Measurements from ENCODE around the gene TGM3.

Gene TGM3

DNA sequence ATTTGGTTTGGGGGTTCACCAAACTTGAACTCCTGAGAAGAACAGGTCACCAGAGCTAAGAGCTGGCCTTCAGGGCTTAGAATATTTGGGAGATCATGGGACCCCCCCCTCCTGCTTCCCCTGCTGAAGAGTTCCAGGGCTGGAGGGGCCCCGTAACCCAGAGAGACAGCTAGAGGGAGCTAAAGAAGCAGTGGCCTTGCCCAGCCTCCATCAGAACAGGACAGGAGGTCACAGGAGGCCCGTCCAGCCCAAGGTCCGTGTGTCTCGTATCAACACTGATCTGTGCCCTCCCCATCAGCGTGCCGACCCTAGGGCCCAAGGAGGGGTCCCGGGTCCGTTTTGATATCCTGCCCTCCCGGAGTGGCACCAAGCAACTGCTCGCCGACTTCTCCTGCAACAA, 44.3 kb downstream of the TGM3 start:
- no peak for TF ChIP-seq ZNF112 (tag by site-specific recombination; IDR thresholded peaks at IDR 0.05)
- TF ChIP-seq ZNF433 (tag by site-specific recombination; IDR thresholded peaks at IDR 0.05; ENCODE audit: low read depth): no peak
- TF ChIP-seq, protein P1, sequence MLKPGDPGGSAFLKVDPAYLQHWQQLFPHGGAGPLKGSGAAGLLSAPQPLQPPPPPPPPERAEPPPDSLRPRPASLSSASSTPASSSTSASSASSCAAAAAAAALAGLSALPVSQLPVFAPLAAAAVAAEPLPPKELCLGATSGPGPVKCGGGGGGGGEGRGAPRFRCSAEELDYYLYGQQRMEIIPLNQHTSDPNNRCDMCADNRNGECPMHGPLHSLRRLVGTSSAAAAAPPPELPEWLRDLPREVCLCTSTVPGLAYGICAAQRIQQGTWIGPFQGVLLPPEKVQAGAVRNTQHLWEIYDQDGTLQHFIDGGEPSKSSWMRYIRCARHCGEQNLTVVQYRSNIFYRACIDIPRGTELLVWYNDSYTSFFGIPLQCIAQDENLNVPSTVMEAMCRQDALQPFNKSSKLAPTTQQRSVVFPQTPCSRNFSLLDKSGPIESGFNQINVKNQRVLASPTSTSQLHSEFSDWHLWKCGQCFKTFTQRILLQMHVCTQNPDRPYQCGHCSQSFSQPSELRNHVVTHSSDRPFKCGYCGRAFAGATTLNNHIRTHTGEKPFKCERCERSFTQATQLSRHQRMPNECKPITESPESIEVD (tag by site-specific recombination; IDR thresholded peaks at IDR 0.05): no peak
- no peak for TF ChIP-seq ZBTB8A (tag by site-specific recombination; IDR thresholded peaks at IDR 0.05)
- no peak for TF ChIP-seq ZNF16 (tag by site-specific recombination; IDR thresholded peaks at IDR 0.05; ENCODE audit: low read depth)
- no peak for TF ChIP-seq ZNF514 (tag by site-specific recombination; IDR thresholded peaks at IDR 0.05)
- no peak for TF ChIP-seq GLI2 (tag by site-specific recombination; IDR thresholded peaks at IDR 0.05; ENCODE audit: borderline replicate concordance, low read depth)
- TF ChIP-seq KLF16 (tag by site-specific recombination; IDR thresholded peaks at IDR 0.05): no peak
- TF ChIP-seq ZFHX2 (tag by site-specific recombination; conservative IDR thresholded peaks at IDR 0.05): no peak
- no peak for TF ChIP-seq SP7 (tag by site-specific recombination; IDR thresholded peaks at IDR 0.05)
- no peak for TF ChIP-seq ZNF571 (tag by site-specific recombination; IDR thresholded peaks at IDR 0.05)
- no peak for TF ChIP-seq ZNF394 (tag by site-specific recombination; IDR thresholded peaks at IDR 0.05; ENCODE audit: borderline replicate concordance)
- TF ChIP-seq, protein P2, sequence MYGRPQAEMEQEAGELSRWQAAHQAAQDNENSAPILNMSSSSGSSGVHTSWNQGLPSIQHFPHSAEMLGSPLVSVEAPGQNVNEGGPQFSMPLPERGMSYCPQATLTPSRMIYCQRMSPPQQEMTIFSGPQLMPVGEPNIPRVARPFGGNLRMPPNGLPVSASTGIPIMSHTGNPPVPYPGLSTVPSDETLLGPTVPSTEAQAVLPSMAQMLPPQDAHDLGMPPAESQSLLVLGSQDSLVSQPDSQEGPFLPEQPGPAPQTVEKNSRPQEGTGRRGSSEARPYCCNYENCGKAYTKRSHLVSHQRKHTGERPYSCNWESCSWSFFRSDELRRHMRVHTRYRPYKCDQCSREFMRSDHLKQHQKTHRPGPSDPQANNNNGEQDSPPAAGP (tag by site-specific recombination; IDR thresholded peaks at IDR 0.05): no peak
- TF ChIP-seq ZEB2 (tag by site-specific recombination; IDR thresholded peaks at IDR 0.05): no peak
- no peak for TF ChIP-seq ZNF48 (tag by site-specific recombination; IDR thresholded peaks at IDR 0.05)
- TF ChIP-seq KLF9 (tag by site-specific recombination; IDR thresholded peaks at IDR 0.05; ENCODE audit: low read depth): no peak
- TF ChIP-seq, protein P3, sequence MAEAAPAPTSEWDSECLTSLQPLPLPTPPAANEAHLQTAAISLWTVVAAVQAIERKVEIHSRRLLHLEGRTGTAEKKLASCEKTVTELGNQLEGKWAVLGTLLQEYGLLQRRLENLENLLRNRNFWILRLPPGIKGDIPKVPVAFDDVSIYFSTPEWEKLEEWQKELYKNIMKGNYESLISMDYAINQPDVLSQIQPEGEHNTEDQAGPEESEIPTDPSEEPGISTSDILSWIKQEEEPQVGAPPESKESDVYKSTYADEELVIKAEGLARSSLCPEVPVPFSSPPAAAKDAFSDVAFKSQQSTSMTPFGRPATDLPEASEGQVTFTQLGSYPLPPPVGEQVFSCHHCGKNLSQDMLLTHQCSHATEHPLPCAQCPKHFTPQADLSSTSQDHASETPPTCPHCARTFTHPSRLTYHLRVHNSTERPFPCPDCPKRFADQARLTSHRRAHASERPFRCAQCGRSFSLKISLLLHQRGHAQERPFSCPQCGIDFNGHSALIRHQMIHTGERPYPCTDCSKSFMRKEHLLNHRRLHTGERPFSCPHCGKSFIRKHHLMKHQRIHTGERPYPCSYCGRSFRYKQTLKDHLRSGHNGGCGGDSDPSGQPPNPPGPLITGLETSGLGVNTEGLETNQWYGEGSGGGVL (tag by site-specific recombination; IDR thresholded peaks at IDR 0.05): no peak
- CTCF ChIA-PET: interaction anchor here (1.6 kb wide), 1 partner anchor 10 kb away, joined by 3 read pairs; no protein-coding TSS in a partner anchor
- H3K4me1 ChIP-seq (ENCODE audit: control insufficient read depth, insufficient read depth, low read length): no peaks in the 10 kb centered on the region
- no peak overlapping the region for H3K27ac ChIP-seq (ENCODE audit: extremely low read depth, low read depth, low read length)
- POLR2A ChIA-PET: no interaction called here
- H3K4me3 ChIP-seq (ENCODE audit: low read depth, low read length): no peak overlapping the region
- no peaks in the 10 kb centered on the region for H3K36me3 ChIP-seq (ENCODE audit: control insufficient read depth in 2 of 2, insufficient read depth in 1 of 2, low read length in 2 of 2)
- no peaks in the 10 kb centered on the region for H3K9me3 ChIP-seq (ENCODE audit: control insufficient read depth, insufficient read depth, low read depth, low read length)

DNA sequence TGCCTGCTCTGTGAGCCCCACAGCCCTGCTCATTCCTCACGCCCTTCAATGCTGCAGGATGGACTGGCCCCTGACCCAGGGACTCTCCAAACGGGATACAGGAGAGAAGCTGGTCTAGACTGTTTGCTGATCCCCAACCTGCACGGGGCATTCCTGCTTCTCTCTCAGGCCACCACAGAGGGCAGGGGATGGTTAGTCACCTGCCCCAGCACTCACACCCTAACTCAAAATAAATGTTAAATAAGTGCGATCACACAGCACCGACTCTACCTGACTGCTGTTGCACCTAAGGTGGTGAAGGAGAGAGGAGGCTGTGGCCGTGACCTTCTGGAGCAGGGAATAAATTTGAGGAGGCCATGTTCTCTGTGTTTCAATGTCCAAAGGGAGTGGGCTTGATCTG, 45.0 kb downstream of the TGM3 start:
- Histone ChIP-seq H3K27ac (ENCODE audit: extremely low read depth, low read depth, low read length) (no peak overlapping the region), H3K9me3 (ENCODE audit: control insufficient read depth, insufficient read depth, low read depth, low read length) (no peaks in the 10 kb centered on the region), H3K4me1 (ENCODE audit: control insufficient read depth, insufficient read depth, low read length) (no peaks in the 10 kb centered on the region), H3K36me3 (ENCODE audit: control insufficient read depth in 2 of 2, insufficient read depth in 1 of 2, low read length in 2 of 2) (no peaks in the 10 kb centered on the region), H3K4me3 (ENCODE audit: low read depth, low read length) (no peak overlapping the region)
- TF ChIP-seq ZNF114 (tag by site-specific recombination; IDR thresholded peaks at IDR 0.05): no peak
- TF ChIP-seq ZNF23 (tag by site-specific recombination; IDR thresholded peaks at IDR 0.05; ENCODE audit: borderline replicate concordance): no peak
- TF ChIP-seq ZNF112 (tag by site-specific recombination; IDR thresholded peaks at IDR 0.05): no peak
- TF ChIP-seq, protein P4, sequence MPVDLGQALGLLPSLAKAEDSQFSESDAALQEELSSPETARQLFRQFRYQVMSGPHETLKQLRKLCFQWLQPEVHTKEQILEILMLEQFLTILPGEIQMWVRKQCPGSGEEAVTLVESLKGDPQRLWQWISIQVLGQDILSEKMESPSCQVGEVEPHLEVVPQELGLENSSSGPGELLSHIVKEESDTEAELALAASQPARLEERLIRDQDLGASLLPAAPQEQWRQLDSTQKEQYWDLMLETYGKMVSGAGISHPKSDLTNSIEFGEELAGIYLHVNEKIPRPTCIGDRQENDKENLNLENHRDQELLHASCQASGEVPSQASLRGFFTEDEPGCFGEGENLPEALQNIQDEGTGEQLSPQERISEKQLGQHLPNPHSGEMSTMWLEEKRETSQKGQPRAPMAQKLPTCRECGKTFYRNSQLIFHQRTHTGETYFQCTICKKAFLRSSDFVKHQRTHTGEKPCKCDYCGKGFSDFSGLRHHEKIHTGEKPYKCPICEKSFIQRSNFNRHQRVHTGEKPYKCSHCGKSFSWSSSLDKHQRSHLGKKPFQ (tag by site-specific recombination; IDR thresholded peaks at IDR 0.05): no peak
- TF ChIP-seq ZNF76 (tag by site-specific recombination; IDR thresholded peaks at IDR 0.05; ENCODE audit: borderline replicate concordance, low read depth): no peak
- TF ChIP-seq ZNF555 (tag by site-specific recombination; conservative IDR thresholded peaks at IDR 0.05): no peak
- no peak for TF ChIP-seq ZNF394 (tag by site-specific recombination; IDR thresholded peaks at IDR 0.05; ENCODE audit: borderline replicate concordance)
- TF ChIP-seq, protein P5, sequence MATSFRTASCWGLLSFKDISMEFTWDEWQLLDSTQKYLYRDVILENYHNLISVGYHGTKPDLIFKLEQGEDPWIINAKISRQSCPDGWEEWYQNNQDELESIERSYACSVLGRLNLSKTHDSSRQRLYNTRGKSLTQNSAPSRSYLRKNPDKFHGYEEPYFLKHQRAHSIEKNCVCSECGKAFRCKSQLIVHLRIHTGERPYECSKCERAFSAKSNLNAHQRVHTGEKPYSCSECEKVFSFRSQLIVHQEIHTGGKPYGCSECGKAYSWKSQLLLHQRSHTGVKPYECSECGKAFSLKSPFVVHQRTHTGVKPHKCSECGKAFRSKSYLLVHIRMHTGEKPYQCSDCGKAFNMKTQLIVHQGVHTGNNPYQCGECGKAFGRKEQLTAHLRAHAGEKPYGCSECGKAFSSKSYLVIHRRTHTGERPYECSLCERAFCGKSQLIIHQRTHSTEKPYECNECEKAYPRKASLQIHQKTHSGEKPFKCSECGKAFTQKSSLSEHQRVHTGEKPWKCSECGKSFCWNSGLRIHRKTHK (tag by site-specific recombination; IDR thresholded peaks at IDR 0.05): no peak
- CTCF ChIA-PET: no interaction called here
- POLR2A ChIA-PET: no interaction called here

Data from HEK293 (cell line).